Stimulated activated CD4-positive, alpha-beta T cell treated with anti-CD3 and anti-CD28 coated beads, Interleukin-2, amount 100 ng/mL, for 48 hours (primary cell): ENCODE measurements around the gene HAS3.
"Not testable (repeated sequence)": the region's sequence is repeated elsewhere in the genome, so short reads cannot be mapped to it uniquely, and the experiment has no call there.

Experiments
- DNase-seq, 2 donors: peaks; one replicate each; pipeline ENCODE4 v3.0.0-alpha.2; 2020

The HAS3 gene, protein sequence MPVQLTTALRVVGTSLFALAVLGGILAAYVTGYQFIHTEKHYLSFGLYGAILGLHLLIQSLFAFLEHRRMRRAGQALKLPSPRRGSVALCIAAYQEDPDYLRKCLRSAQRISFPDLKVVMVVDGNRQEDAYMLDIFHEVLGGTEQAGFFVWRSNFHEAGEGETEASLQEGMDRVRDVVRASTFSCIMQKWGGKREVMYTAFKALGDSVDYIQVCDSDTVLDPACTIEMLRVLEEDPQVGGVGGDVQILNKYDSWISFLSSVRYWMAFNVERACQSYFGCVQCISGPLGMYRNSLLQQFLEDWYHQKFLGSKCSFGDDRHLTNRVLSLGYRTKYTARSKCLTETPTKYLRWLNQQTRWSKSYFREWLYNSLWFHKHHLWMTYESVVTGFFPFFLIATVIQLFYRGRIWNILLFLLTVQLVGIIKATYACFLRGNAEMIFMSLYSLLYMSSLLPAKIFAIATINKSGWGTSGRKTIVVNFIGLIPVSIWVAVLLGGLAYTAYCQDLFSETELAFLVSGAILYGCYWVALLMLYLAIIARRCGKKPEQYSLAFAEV

DNA sequence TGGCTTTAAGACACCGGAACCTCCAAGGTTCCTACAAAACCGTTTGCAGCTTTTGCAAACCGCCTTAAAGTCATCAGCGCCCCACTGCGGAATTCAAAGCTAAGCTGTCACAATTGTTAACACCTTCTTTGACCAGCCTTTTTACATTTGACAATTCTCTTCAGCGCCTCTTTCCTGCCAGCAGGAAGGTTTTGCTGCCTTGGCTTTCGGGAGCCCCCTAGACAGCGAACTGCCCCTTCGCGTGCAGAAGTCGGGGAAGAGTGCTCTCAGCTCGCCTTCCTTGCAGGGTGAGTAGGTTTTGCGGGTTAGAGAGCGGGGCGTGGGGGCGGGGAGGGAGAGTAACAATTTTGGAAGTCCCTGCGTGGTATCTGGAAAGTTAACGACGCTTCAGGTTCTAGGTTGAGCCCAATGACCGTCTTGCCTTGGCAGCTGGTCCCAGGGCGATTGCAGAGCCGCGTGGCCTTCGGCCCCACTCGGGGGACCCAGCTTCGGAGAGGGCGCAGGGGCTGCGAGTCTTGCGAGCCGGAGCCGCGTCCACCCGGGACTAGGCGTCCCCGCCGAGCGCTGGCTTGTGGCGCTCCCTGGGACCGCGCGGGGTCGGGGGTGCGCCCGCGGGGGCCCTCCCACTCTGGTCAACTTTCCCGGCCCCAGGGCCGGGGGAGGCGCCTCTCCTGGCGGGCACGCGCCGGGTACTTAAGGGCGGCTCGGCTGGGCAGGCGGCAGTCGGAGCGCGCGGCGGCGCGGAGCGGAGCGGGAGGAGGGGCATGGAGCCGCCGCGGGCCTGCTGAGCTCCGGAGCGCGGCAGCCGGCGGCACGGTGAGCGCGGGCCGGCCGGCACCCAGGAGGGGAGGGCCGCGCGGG, at the start of gene HAS3:
Gene HAS3, plus strand, starts transcription at position 153 of the 861 bp plus-strand sequence. CDS start 3,743 bp downstream, outside the sequence.
- DNase-seq: peak; percentile 33 to 41

DNA sequence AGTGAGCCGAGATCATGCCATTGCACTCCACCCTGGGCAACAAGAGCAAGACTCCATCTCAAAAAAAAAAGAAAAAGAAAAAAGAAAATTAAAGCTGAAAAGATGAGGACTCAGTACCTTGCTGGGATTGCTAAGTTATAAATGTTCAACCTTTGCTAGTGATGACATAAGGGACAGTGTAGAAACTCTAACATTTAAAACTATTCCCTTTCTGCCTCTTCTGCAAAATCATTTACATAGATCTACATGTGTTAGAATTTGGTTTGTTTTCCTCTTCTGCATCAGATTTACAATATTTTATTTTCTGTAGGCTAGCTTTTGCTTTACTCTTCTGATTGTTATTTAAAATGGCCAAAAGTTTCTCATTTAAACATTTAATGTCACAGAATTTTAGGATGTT, 49.5 kb upstream of the HAS3 start:
- no peak for DNase-seq

DNA sequence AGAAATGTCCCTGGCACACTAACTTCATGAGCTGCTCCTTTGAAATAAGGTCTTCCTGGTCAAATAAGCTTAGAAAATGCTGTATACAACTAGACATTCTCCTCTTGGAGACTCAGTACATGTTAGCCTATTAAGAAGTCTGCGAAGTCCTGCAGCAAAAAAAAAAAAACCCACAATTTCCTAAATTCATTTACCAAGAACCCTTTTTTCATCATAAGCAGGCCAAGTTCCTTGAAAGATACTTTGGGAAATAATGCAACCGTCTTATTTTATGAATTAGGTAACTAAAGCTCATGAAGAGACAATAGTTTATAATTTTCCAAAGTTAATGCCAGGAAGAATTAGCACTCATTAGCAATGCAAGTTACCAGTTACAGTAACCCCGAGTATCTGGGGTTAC, 49.0 kb upstream of the HAS3 start:
- DNase-seq: no peak

DNA sequence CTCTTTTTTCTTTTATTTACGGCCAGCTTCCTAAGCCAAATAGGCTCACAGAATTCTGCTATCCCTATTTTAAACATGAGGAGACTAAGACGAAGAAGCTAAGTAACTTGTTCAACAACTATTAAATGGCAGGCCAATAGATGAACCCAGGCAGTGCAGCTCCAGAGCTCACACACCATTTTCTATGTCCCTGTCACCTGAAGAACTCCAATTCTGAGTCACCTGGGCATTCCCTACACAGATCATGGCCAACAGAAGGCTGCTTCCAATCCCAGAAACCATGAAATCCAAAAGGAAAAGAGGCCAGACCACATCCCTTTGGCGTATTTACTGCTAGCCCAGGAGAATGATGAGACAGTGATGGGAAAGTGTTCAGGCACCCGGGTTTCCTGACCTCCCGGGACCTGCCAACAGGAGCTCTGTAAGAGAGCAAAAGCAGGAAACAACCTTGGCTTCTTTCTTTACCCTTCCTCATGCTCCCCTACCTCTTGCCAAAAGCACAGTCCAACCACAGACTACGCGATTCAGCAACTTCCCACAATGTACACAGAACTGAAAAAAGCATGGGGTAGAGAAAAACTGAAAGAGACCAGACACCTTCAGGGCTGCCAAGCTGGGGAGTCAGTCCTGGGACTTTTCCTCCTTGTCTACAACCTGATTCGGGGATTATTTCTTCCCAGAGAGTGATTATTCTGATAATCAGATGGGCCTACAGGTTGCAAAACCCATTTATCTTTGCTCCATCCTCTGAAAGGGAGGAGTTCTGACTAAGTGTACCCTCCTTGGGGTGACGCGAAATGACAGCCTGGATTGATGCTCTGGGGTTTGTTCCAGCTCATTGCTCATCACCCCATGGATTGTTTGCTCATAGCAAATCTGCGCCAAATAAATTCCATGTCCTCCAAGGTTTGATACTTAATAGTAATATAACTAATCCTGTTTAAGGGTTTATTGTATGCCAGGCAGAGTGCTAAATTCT, 47.8 kb upstream of the HAS3 start:
- no peak for DNase-seq

DNA sequence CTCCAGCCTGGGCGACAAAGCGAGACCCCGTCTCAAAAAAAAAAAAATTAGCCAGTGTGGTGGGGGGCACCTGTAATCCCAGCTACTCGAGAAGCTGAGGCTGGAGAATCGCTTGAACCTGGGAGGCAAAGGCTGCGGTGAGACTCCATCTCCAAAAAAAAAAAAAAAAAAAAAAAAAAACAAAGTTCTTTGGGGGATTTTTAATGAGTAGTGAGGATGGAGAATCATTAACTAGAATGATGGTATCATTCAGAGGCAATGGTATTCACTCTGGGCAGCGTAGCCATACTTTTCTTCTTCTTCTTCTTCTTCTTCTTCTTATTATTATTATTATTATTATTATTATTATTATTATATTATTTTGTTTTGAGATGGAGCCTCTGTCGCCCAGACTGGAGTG, 42.0 kb upstream of the HAS3 start:
- DNase-seq: not testable (repeated sequence)

DNA sequence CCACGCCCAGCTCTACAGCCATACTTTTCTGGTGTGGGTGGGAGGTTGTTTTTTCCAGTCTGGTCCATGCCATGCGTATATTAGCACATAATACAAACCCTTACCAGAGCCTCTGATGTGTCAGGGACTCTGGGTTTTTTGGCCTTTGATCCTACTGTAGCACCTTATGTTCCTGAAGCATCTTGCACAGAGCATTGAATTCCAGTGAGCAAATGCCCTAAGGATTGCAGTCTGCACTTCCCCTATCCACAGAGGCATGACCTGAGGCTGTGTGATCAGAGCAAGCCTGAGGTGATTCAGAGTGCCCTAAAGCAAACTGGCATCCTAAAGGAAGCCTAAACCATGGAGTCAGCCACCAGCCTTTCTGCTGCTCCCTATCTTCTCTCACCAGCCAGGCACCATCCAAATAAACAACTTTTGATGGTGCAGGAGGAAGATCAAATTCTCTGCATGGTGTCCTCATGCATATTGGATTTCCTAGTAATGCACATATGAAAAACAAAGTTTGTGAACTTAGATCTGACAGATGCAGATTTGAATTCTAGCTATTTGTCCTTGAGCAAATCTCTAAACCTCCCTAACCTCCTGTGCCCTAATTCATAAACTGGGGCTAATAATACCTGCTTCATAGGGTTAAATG, 41.2 kb upstream of the HAS3 start:
- no peak for DNase-seq

DNA sequence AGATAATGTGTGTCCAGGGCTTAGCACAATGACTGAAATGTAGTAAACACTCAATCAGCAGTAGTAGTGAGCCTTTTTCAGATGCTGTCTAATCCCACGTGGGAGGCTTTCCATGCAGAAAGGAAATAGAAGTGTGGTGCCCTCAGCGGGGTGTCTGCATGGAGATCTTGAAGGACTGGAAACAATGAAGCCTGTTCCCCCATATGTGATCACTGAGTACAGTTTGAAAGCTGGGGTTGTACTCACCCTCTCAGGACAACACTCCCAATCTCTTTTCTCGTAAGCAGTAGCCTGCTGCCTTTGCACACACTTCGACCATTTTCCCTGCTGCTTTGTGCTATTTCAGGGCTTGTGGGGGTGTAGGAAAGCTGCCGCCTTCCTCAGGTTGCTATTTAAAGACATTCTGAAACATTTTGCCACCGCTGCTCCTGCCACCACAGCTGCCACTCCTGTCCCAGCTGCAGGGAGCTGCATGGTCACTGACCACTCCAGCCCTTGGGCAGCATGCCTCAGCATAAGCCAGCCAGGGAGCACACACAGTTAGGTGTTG, 40.6 kb upstream of the HAS3 start:
- DNase-seq: no peak

DNA sequence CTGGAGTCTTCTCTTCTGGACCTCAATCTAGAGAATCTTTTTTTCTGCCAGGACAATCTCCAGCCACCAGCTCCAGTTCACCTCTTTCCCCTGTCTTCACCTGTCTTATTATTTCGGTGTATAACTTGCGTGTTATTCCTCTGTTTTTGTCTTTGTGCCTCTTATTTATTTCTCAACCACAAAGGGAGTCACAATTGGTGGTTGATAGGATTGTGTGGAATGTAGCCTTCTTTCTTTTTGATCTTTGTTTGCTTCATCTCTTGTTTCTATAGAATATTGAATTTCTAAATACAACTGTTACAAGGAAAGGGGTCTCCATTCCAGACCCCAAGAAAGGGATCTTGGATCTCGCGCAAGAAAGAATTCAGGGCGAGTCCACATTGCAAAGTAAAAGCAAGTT, 35.9 kb upstream of the HAS3 start:
- no peak for DNase-seq

DNA sequence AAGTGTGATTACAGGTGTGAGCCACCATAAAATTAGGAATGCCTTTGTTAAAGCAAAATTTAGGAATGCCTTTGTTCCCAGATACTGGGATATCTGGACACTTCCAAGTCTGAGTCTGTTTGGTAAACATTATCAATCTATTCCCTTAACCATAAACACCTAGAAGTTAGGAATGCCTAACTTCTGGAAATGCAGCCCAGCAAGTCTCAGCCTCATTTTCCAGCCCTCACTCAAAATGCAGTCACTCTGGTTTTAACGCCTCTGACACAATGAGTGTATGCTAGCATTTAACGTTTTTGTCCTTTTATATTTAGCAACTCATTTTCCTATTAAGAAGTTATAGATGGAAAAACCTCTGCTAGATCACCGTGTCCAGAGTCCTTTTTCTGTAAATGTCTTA, 34.4 kb upstream of the HAS3 start:
- no peak for DNase-seq

DNA sequence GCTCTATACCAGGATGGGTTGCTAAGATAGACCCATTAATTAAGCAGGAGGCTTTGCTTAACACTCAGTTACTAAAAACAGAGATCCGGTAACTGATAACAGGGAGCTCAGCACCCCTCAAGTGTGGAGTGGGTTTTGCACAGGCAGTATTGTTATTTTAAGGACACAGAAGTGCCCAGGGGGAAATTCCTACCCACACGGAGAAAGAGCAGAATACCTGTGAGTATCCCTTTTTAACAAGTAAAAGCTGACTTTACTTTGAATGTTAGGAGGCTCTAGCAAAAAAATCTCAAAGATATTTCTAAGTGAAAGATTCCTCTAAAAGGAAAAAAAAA, 32.8 kb upstream of the HAS3 start:
- no peak for DNase-seq

DNA sequence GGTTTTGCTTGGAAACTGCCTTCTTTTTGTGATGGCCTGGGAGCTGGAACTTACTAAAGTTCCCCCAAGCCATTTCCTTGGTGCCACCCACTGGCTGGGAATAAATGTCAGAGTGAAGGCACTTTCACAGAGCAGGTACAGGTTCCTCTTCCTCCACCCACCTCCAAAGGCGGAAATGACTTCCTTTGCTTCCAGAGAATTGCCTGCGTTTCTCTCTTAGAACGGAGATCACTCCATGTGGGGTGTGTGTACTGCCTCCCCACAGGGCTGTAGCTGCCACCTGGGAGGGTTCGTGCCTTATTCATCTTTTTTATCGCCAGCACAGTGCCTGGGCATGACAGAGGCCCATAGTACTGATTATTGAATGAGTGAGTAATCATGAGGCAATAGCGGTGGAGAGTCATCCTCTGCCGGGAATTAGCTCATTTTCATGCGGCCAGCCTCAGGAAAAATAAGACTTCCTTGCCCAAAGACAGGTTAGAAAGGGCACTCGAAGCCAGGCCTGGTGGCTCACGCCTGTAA, 32.2 kb upstream of the HAS3 start:
- no peak for DNase-seq

DNA sequence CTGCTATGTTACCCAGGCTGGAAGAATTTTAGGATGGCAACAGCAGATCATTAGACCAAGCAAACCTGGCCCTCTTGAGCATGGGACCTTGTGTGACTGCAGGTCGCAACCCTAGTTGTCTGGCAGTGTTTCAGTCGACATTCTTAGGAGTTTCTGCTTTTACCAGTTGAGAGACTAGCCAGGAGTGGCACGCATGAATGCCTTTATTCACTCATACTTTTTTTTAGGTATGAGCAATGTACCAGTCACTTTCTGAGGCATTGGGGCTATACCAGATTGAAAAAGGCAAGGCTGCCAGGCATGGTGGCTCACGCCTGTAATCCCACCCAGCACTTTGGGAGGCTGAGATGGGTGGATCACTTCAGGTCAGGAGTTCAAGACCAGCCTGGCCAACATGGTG, 28.2 kb upstream of the HAS3 start:
- DNase-seq: no peak

DNA sequence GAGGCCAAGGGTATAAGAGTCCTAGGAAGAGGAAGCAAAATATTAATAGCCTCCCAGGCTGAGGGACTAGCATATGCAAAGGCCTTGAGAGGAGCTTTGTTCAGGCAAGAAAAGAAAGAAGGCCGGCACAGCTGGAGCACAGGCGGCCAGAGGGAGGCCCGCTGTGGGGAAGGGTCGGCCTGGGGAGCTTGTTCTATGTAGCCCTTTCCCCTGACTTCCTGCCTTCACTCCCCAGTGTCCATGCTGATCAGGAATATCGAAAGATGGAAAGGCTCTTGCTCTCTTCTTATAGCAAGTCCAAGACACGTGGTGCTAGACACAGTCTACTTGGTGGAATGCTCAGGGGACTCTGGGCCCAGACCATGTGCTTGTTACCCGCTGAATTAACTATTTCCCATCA, 27.4 kb upstream of the HAS3 start:
- no peak for DNase-seq

DNA sequence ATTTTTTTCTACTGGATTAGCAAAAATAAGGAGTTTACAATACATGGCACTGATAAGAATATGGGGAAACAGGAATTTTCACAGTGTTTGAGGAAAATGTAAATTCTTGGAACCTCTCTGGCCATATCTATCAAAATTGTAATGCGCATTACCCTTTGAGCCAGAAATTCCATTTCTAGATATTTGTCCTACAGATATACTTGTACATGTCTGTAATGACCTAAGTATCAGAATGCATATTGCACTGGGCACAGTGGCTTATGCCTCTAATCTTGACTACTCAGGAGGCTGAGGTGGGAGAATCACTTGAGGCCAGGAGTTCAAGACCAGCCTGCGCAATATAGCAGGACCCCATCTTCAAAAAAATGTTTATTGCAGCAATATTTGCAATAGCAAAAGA, 25.8 kb upstream of the HAS3 start:
- no peak for DNase-seq

DNA sequence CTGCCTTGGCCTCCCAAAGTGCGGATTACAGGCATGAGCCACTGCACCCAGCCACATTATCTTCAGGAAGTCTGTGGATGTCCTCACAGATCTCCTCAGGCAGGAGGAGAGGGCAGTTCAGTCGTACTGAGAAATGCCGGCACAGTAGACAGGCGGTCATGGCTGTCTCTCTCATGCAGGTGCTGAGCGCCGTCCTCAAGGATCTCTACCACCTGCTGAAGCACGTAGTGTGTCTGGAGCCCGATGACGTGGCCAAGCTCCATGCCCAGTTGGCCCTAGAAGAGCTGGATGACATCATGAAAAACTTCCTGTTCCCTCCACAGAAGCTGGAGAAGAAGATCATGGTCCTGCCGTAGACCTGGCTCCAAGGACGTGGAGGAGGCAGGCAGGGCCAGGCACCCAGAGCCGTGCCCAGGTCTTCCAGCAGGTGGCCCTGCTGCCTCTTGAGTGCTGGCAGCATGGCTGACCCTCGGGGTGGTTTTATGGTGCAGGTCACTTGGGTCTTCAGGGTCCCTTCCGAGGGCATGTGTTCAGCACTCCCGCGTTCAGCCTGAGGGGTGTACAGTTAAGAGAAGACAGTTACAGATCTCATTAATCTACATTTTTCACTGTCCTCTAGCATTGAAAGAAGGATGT, 22.0 kb upstream of the HAS3 start:
- DNase-seq: no peak

DNA sequence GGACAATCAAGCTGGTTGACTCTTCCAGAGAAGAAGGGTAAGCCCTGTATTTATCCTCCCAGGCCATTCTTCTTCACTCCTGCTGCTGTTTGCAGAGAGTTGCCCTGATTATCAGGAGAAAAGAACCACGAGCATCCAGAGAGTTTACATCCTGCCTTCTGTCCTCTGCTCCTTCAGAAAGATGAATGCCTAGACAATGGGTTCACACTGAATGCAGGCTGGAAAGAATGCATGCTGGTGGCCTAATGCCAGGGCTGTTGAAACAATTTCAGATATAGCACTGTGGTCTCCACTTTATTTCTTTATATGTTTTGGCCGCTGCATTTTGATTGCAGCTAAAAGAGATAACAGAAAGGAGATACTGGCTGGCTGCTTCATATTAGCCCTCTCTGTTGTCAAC, 21.2 kb upstream of the HAS3 start:
- DNase-seq: no peak

DNA sequence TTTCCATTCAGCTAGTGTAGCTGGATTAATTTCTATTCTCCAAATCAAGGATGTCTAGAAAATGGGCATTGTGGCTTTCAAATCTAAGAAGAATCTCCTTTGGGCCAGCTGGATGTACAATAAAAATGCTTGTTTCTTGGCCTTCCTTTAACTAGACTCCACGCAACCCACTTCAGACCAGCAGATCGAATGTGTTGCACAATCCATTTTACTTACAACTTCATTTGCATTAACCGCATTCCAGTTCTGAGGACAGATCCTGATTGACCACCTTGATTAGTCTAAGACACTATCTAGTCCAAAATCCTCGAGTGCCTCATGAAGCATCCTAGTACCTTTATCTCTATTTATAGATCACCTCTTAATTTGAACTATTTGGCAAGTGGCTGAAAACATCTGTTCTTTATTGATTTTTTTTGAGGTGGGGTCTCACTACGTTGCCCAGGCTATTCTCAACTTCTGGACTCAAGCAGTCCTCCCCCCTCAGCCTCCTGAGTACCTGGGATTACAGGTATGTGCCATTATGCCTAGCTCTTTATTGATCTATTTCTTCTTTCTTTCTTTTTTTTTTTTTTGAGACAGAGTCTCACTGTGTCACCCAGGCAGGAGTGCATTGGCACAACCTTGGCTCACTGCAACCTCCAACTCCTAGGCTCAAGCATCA, 20.3 kb upstream of the HAS3 start:
- DNase-seq: no peak

DNA sequence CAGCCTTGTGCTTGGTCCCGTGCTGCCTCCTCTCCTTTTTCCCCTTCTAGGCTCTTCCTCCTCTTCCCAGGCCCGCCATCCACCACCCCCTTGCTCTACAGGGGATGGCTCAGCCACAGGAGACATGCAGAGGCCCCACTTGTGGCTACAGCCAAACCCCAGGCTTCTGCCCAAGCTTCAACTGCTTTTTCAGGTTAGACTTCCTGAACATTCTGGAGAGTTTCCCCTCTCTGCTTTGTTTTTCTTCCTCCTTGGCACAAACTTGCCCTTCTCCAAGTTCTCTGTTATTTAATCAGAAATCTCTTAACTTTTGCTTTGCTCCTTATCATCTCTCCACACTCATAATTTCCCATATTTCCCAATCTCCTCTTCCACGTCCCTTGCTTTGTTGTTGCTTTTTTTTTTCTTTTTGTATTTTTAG, 18.3 kb upstream of the HAS3 start:
- no peak for DNase-seq

DNA sequence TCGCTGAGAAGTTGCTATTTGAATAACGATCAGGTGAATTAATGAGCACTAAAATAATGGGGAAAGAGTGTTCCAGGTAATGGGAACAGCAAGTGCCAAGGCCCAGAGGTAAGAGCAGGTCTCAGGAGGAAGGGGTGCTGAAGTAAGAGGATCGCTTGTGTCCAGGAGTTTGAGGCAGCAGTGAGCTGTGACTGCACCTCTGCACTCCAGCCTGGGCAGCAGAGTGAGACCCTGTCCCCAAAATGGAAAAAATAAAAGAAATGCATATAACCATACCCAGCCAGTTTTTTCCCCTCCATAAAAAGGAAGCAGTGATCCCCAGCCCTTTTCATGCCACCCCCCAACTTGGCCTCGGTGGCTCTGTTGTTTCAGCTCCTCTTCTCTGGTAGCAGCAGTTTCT, 16.8 kb upstream of the HAS3 start:
- no peak for DNase-seq

DNA sequence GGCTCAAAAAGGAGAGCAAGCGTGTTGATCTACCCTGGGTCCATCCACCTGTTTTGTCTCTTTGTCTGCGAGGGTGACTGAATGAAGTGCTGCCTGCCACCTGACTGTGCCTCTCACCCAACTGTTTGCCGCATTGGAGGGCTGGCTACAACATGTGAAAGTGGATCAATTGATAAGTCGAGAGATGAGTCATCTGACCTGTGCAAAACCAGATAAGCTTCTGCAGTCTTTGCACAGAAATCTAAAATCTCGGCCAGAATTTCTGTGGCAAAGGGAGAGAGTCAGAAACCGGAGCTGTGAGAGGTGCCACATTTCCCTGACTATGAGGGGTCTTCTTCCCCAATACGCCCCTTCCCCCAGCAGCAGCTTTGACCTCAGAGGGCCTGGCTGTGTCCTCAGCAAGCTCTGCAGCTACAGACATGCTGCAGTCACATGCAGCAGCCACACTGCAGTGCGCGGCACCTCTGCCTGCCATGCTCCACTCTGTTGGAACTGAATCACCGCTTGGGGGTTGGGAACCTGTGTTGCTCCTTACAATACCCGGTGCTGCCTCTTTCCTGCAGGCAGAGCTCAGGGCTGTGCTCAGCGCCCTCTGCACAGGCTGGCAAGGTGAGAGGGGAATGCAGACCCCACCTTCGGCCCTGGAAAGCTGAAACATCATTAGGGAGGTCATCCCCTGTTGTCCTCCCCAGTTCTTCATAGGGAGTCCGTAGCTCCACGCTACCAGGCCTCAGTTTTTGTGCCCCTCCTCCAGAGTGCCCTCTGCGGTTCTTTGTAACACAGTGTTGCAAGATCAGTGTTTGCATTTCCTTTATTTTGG, 16.2 kb upstream of the HAS3 start:
- no peak for DNase-seq
